ENCODE data around the gene IL1R2.

- TF ChIP-seq CTCF (IDR thresholded peaks at IDR 0.05 in 4 of 5, conservative IDR thresholded peaks at IDR 0.05 in 1 of 5) (no peak), POLR2A (IDR thresholded peaks at IDR 0.05) (no peak)
These were observed 74.0 kb downstream of the IL1R2 start for GRCh38 chr2:102065675-102066252.

Data from gastrocnemius medialis (tissue), 4 donors.